ENCODE measurements around the gene TLR8. TPM values are rescaled to one million over a fixed set of nuclear protein-coding genes. Genes with fewer than 3 reads are reported as not detected.

The TLR8 gene
- total RNA-seq (2022): not detected in 2 replicates
- Bru-seq, nascent RNA: not detected
- BruChase-seq, experiment 1, labeled RNA remaining after a 6-hour chase: not detected
- BruChase-seq, experiment 2, labeled RNA remaining after a 2-hour chase: not detected
- long read RNA-seq: 0 reads

GRCh38 chrX:12906046-12906761, at the start of gene TLR8:
Gene TLR8, plus strand, starts transcription at chrX:12906620. Its CDS starts 87 bp downstream, at chrX:12906707.
- Mint-ChIP-seq H3K4me3 (ENCODE audit: unreplicated experiment) (no peak within 1 kb of the TSS), H3K36me3 (ENCODE audit: insufficient read depth, unreplicated experiment) (no peaks in the 10 kb centered on the region), H3K27ac (ENCODE audit: low read depth, unreplicated experiment) (no peak within 1 kb of the TSS), H3K4me1 (ENCODE audit: insufficient read depth, unreplicated experiment) (peaks cover 13% of the 10 kb centered on the region), H3K27me3 (ENCODE audit: insufficient read depth, unreplicated experiment) (peaks cover 28% of the 10 kb centered on the region), H3K9me3 (ENCODE audit: unreplicated experiment) (no peaks in the 10 kb centered on the region)
- no peak for DNase-seq (ENCODE audit: unreplicated experiment)
- intact Hi-C loops (cut with micrococcal nuclease): no loop called here
- ChIA-PET CTCF (interaction anchor here (0.5 to 1.3 kb wide), 6 partner anchors 13 to 631 kb away, joined by 3 to 4 read pairs (median 3); no protein-coding TSS in a partner anchor), POLR2A (no interaction called here)
- BruUV-seq (replicated peaks): no TSS peak
- no peak for TF ChIP-seq CTCF (IDR thresholded peaks at IDR 0.05; ENCODE audit: unreplicated experiment)

DNA sequence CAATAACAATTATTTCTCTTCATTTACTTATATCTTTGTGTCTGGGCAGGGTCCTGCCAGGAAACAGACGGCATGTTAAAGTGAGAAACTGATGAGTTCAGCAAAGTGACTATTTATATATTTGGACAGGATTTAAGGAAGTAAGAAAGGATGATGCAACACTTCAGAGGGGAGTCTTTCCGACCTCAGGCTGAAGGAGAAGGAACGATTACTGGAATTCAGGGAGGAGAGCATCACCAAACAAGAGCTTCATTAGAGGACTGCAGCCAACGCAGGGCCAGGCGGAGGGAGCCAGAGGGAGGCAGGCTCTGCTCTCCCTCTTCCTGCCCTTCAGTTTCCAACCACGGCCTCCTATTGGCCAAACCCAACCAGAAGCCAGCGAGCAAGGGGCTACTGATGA, 41.1 kb upstream of the TLR8 start:
- DNase-seq (ENCODE audit: unreplicated experiment): no peak
- TF ChIP-seq CTCF (IDR thresholded peaks at IDR 0.05; ENCODE audit: unreplicated experiment): no peak
- Mint-ChIP-seq H3K27me3 (ENCODE audit: insufficient read depth, unreplicated experiment) (peaks cover 47% of the 10 kb centered on the region), H3K4me1 (ENCODE audit: insufficient read depth, unreplicated experiment) (no peaks in the 10 kb centered on the region), H3K27ac (ENCODE audit: low read depth, unreplicated experiment) (no peak overlapping the region), H3K36me3 (ENCODE audit: insufficient read depth, unreplicated experiment) (no peaks in the 10 kb centered on the region), H3K9me3 (ENCODE audit: unreplicated experiment) (peaks cover 13% of the 10 kb centered on the region), H3K4me3 (ENCODE audit: unreplicated experiment) (no peak overlapping the region)
- BruUV-seq (replicated peaks): no TSS peak
- intact Hi-C loops (cut with micrococcal nuclease): no loop called here
- POLR2A ChIA-PET: interaction anchor here (0.6 kb wide), 1 partner anchor 51 kb away, joined by 3 read pairs; no protein-coding TSS in a partner anchor
- CTCF ChIA-PET: interaction anchor here (1.1 kb wide), 1 partner anchor 36 kb away, joined by 3 read pairs; no protein-coding TSS in a partner anchor

DNA sequence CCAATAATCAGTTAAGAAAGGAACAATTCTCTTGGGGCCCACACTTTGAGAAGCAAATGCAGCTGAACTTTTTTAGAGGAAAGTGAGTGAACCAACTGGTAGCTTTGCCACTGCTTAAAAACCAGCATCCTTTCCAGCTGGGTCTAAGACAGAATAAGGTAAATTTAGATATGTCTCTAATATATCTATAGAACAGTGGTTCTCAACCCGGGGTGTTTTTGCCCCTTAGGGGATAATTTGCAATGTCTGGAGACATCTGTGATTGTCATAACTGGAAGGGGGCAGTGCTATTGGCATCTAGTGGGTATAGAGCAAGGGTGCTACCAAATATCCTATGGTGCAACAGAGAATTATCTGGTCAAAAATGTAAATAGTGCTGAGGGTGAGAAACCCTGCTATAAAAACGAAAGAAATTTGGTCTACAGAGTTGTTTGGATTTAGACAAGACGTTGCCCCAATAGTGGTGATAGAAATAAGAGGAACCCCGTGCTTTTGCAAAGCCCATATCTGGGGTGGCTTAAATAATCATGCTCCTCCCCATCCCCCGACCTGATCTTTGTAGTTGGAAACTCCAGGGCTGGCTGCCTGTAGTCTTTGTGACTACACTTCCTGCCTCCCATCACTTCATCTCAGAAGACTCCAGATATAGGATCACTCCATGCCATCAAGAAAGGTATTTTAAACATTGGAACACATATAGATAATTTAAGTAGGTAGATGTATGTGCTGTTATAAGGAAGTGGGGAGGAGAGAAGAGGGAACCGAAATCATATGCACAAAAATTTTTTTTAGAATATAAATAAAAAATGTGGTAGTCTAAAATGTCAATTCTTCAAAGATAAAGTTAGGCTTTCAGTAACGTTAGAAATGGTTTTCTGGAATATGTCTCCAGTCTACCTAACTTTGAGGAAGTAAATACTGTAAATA, 39.7 kb upstream of the TLR8 start, which contains the start of gene TLR7:
Gene TLR7 (plus strand): TSS at position 622 of the 927 bp plus-strand sequence. CDS start 507 bp downstream, outside the sequence.
- H3K9me3 Mint-ChIP-seq (ENCODE audit: unreplicated experiment): peaks cover 7% of the 10 kb centered on the region
- ChIA-PET CTCF (interaction anchor here (0.7 kb wide), 1 partner anchor 28 kb away, joined by 4 read pairs; no protein-coding TSS in a partner anchor), POLR2A (no interaction called here)
- no peaks in the 10 kb centered on the region for H3K4me1 Mint-ChIP-seq (ENCODE audit: insufficient read depth, unreplicated experiment)
- no peak within 1 kb of the TSS for H3K4me3 Mint-ChIP-seq (ENCODE audit: unreplicated experiment)
- peaks cover 45% of the 10 kb centered on the region for H3K27me3 Mint-ChIP-seq (ENCODE audit: insufficient read depth, unreplicated experiment)
- DNase-seq (ENCODE audit: unreplicated experiment): no peak
- H3K27ac Mint-ChIP-seq (ENCODE audit: low read depth, unreplicated experiment): no peak within 1 kb of the TSS
- no TSS peak for BruUV-seq (replicated peaks)
- H3K36me3 Mint-ChIP-seq (ENCODE audit: insufficient read depth, unreplicated experiment): no peaks in the 10 kb centered on the region
- intact Hi-C loops (cut with micrococcal nuclease): no loop called here
- TF ChIP-seq CTCF (IDR thresholded peaks at IDR 0.05; ENCODE audit: unreplicated experiment): no peak

- no TSS peak for BruUV-seq (replicated peaks)
- CTCF ChIA-PET: interaction anchor here (0.6 to 0.7 kb wide), 2 partner anchors 27 to 53 kb away, joined by 3 to 4 read pairs; no protein-coding TSS in a partner anchor
- Mint-ChIP-seq H3K4me3 (ENCODE audit: unreplicated experiment) (no peak overlapping the region), H3K9me3 (ENCODE audit: unreplicated experiment) (peaks cover 6% of the 10 kb centered on the region), H3K4me1 (ENCODE audit: insufficient read depth, unreplicated experiment) (no peaks in the 10 kb centered on the region), H3K36me3 (ENCODE audit: insufficient read depth, unreplicated experiment) (no peaks in the 10 kb centered on the region), H3K27ac (ENCODE audit: low read depth, unreplicated experiment) (no peak overlapping the region), H3K27me3 (ENCODE audit: insufficient read depth, unreplicated experiment) (peaks cover 45% of the 10 kb centered on the region)
- POLR2A ChIA-PET: no interaction called here
- intact Hi-C loops (cut with micrococcal nuclease): no loop called here
- TF ChIP-seq CTCF (IDR thresholded peaks at IDR 0.05; ENCODE audit: unreplicated experiment): no peak
- no peak for DNase-seq (ENCODE audit: unreplicated experiment)
Observed at GRCh38 chrX:12867685-12868084, 38.7 kb upstream of the TLR8 start.
